SHP77 (cell line): ENCODE results near the gene SLCO4A1.

Experiments
- DNase-seq, 2 experiments: peaks; one replicate each; lab custom pipeline; 2025; lab: John Stamatoyannopoulos, UW

SLCO4A1 gene

DNA sequence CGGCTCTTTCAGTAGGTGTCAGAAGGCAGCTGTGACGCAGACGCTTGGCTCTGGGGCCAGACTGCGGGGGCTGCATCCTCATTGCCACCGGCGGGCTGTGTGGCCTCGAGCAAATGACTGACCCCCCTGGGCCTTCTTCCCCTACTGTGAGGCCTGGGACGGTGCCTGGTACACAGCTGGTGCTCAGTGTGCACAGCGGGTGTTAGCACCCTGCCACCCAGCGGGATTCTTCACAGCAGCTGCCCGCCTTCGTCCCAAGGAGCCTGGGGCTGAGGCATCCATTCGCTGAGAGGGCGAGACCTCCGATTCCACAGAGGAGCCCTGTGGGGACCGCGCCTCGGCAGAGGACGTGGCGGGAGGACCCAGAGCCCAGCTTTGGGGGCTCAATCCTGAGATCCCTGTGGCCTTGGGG lies 10.6 kb downstream of the SLCO4A1 start:
- peak in 1 of 2 experiments; percentile 24 for DNase-seq

DNA sequence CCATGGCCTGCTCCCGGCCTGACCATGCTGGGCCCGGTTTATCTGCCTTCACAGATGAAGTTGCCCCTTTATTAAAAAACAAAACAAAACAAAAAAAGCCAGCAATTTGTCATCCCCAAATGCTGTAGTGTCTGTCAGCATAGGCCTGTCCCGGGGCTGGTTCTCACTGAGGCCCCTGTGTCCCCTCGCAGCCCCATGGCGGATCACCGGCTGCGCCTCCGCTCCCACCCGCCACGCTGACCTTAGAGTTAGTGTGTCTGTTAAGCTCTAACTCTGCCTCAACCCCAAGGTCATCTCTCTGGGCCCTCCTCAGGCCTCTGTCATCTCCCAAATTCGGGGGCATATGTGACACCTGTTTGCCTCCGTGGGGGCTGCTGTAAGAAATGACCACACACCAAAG lies 11.1 kb downstream of the SLCO4A1 start:
- no peak for DNase-seq

DNA sequence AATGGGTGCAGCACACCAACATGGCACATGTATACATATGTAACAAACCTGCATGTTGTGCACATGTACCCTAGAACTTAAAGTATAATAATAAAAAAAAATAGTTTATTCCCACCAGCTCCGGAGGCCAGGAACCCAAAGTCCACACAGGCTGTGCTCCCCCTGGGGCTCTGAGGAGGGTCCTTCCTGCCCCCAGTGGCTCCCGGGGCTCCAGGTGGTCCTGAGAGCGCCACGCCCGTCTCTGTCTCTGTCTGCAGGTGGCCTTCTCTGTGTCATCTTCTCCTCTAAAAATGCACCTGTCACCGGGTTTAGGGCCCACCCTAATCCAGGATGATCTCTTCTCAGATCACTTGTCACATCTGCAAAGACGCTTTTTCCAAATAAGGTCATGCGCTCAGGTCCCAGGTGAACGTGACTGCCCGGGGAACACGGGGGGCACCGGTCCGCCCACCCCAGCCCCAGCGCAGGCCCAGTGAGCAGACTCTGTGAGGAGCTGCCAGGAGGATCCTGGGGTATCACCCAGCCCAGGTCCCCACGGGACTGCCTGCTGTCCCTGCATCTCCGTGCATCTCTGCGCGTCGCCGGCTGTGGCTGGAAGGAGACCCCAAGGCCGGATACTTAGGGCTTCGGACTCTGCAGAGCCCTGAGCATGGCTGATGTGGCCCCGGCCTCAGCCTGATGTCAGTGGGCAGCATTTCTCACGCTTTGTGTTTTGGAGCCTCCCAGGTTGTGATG lies 11.8 kb downstream of the SLCO4A1 start:
- DNase-seq: no peak

DNA sequence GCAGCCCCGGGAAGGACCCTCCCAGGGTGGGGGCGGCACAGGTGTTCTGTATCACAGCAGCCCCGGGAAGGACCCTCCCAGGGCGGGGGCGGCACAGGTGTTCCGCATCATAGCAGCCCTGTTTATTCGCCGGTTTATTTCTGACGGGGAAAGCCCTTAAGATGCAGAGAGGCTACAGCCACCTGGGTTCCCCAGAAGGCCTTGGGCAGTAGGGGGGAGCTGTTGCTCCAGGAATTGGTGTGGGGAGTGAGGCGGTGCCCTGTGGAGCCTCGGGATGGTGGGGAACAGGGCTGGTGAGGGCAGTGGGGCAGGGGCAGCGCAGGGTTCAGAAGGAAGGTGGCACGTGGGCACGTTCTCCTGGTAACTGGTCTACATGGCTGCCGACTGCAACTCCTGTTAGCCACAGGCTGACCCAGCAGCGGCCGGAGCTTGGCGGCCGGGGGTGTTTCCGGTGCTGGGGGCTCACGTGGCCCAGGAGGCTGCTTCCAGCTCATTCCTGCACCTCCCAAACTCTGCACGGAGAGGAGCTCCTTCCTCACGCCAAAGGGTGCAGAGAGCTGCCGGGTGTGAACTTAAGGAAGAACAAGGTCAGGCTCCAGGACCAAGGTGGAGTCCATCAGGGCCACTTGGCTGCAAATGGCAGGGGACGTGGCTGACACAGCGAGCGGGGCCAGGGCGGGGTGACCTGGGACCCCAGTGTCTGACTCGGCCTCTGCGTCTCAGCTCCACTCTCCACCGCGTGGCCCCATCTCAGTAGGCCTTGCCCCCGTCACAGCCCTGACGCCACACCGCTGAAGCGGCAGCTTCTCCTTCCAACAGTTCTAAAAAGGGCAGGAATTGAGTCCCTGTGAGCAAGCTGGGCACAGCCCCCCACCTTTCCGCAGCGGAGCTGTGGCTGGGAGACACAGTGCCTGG lies 13.2 kb downstream of the SLCO4A1 start:
- DNase-seq: no peak

DNA sequence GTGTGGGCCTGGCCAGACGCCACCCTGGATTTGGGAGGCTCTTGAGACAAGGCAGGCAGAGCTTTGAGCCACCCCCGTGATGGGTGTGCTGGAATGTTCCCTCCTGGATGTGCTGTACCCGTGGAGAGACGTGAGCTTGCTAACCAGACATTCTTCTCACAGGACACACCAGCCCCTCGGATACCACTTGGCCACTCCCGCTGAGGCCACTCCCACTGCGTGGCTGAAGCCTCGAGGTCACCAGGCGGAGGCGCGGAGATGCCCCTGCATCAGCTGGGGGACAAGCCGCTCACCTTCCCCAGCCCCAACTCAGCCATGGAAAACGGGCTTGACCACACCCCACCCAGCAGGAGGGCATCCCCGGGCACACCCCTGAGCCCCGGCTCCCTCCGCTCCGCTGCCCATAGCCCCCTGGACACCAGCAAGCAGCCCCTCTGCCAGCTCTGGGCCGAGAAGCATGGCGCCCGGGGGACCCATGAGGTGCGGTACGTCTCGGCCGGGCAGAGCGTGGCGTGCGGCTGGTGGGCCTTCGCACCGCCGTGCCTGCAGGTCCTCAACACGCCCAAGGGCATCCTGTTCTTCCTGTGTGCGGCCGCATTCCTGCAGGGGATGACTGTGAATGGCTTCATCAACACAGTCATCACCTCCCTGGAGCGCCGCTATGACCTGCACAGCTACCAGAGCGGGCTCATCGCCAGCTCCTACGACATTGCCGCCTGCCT lies 14.1 kb downstream of the SLCO4A1 start:
- no peak for DNase-seq

DNA sequence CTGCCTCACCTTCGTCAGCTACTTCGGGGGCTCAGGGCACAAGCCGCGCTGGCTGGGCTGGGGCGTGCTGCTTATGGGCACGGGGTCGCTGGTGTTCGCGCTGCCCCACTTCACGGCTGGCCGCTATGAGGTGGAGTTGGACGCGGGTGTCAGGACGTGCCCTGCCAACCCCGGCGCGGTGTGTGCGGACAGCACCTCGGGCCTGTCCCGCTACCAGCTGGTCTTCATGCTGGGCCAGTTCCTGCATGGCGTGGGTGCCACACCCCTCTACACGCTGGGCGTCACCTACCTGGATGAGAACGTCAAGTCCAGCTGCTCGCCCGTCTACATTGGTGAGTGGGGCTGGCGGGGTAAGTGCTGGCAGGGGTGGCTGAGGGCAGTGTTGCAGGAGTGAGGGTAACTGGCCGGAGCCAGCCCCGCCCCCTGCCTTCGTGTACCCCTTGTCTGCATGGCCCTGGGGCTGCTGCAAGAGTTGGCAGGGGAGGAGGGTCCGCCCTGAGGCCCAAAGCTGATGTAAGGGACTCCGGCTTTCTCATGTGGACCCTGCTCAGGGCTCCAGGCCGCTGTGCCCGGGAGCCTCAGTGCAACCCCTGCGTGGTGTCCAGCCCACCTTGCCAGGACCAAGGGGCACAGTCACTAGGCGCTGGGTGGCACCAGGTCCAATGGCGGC lies 14.8 kb downstream of the SLCO4A1 start:
- no peak for DNase-seq

DNA sequence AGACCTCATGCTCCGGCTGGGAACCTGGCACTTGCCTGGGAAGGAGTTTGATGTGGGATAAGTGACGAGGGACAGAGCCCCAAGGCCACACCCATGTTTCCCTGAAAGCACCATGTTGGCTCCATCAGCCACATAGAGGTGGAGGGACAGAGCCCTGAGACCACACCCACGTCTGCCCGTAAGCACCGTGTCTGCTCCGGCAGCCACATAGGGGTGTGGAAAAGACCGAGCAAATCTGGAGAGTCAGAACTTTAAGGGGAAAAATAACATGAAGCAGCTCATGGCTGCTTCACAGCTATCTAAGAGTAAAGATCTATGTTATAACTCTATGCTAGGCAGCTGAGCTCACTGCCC lies 15.3 kb downstream of the SLCO4A1 start:
- DNase-seq: no peak

DNA sequence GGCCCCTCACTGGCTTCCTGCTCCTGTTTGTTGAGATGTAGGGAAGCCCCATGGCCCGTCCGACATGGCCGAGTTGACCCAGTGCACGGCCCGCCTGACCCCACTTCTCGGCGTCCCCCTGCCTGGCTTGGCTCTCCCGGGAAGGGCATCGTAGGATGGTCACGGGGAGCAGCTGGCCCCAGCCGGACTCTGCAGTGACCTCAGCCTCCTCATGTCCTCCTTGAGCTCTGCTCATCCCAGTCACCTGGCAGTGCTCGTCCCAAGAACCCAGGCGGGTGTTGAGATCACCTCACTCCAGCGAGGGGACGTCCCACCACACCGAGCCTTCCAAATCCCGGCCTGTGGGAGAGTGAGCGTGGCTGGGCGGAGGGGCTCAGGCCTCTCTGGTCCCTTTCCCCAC lies 15.7 kb downstream of the SLCO4A1 start:
- DNase-seq: no peak

DNA sequence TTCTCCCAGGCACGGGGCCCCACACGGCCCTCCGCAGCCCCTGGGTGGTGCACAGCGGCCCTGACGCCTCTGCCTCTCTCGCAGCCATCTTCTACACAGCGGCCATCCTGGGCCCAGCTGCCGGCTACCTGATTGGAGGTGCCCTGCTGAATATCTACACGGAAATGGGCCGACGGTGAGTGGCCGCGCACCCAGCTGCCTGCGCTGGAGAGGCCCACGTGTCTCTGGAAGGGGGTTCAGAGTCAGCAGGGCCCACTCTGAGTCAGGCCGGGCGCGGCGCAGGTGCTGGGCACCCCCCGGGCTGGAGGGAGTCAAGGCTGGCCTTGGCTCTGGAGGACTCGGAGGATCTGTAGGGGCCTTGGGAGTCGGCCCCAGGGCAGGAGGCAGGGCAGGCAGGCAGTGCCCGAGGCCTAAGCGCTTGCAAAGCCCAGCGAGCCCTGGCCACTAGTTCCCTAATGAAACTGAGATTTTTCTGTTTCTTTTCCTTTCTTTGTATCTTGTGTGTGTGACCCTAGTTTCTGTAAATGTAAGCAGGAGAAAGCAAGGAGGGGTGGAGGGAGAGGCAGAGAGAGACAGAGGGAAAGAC lies 16.4 kb downstream of the SLCO4A1 start:
- no peak for DNase-seq

DNA sequence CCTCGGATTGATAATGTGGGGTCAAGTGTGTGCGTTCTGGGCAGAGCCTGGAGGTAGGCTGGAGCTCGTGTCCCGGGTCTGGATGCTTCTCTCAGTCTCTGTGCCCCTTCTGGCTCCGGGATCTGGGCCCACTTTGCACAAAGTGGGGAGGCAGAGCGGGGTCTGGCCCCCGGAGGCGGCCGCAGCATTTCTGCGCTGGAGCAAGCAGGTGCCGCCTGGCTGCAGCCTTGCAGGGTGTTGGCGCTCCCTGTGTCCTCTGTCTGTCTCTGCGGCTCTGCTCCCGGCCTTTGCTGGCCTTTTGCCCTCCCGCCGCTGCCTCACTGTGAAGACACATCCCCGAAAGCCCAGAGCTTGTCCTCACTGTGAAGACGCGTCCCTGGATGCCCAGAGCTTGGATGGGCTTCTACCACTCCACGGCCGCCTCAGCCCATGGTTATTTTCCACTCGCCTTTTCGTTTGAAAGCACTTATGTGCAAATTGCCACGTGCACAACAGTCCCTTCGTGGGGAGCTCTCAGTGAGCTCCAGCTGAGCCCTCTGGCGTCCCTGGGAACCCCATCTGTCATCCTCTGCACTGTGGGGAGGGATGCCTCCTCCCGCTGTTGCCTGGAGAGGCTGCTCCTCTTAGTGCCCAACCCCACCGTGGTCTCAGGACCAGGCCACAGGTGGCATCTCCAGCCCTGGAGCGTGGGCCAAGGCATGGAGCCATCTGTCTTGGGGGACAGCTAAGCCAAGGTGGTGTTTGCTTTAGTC lies 17.4 kb downstream of the SLCO4A1 start:
- DNase-seq: no peak

DNA sequence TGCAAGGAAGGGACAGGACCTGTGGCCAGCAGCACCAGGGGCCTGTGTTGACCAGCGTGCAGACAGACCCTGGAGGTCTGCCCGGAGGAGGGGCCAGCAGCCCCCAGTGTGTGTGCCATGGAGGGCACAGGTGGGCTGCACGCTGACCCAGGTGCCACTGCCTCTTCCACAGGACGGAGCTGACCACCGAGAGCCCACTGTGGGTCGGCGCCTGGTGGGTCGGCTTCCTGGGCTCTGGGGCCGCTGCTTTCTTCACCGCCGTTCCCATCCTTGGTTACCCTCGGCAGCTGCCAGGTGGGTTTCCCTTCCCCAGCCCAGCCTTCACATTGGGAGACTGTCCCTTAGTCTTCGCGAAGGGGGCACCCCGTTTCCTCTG lies 17.9 kb downstream of the SLCO4A1 start:
- DNase-seq: no peak

DNA sequence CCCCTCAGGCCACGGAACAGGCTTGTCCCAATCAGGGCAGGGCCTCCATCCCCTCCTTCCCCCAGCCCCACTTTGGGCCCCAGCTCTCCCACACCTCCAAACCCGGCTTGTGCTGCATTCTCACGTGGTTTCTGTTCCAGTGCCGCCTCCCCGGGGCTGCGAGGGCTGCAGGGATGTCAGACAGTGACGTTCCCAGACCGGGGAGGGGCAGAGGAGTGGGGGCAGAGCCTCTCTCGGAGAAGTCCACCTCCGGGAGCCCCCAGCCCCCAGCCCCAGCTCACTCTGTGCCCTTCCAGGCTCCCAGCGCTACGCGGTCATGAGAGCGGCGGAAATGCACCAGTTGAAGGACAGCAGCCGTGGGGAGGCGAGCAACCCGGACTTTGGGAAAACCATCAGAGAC lies 18.5 kb downstream of the SLCO4A1 start:
- DNase-seq: no peak

DNA sequence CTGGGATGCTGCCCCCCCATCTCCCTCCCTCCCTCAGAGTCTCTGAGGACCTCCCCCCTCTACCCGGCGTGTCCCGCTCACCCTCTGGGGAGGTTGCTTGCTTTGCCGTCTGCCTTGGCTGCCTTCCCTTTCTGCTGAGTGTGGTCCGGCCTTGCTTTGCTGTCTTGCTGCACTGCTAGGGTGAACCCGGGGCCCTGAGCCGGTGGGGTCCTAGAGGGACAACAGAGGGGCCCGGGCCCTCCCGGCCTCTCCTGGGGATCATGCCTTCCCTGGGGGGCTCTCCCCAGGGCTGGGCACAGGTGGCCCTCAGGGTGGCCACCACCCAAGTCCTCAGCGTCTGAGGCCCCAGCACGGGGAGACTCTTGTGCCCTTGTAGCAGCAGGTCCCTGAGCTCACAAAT lies 19.3 kb downstream of the SLCO4A1 start:
- no peak for DNase-seq

DNA sequence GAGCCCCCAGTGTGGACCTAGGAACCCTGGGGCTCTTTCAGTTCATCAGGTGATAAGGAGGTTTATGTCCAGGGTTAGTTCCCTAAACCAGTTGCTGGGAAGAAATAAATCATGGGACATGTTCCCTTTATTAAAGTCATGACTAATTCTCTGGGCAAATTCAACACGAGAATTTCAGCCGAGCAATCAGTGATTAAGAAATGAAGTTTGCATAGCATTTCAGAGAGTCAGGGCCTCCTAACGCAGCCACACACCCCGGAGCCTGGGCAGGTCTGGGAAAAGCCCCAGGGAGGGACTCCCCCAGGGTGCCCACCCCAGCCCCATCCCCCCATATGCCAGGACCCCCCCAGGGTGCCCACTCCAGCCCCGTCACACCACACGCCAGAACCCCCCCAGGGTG lies 20.1 kb downstream of the SLCO4A1 start:
- no peak for DNase-seq

DNA sequence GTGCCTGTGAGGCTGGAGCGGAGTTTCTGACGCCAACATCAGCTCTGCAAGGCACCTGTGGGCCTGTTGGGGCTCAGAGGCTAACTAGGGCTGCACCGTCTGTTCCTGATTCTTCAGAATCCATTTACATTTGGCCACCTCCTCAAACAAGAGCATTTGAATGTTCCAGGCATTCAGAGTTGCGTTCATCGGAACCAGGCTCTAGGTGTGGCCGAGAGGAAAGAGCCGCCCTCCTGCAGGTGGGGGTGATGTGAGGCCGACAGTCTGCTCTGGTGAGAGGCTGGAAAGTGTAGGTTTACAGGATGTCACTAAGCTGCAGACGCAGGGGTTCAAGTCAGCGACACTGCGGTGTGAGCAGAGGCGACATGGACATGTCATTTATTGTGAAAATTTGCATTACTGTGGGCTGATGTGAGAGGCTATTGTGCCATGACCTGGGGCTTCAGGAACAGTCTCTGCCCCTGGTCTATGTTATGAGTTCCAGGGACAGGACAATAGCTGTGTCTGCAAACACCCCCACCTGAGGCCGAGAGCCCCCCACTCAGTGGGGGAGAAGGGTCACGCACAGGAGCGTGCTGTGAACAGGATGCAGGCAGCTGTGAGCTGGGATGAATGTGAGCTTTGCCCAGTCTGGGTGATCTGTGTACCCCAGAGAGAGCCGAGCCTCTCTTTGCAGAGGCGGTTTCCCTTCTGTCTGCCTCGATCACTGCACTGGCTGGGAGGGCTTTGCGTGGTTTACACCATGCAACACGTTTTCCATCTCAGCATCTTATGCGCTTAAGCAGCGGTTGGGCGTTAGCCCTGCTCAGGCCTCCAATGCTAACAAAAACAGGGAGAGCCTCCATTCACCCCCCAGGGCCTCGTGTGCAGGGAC lies 21.1 kb downstream of the SLCO4A1 start:
- no peak for DNase-seq

DNA sequence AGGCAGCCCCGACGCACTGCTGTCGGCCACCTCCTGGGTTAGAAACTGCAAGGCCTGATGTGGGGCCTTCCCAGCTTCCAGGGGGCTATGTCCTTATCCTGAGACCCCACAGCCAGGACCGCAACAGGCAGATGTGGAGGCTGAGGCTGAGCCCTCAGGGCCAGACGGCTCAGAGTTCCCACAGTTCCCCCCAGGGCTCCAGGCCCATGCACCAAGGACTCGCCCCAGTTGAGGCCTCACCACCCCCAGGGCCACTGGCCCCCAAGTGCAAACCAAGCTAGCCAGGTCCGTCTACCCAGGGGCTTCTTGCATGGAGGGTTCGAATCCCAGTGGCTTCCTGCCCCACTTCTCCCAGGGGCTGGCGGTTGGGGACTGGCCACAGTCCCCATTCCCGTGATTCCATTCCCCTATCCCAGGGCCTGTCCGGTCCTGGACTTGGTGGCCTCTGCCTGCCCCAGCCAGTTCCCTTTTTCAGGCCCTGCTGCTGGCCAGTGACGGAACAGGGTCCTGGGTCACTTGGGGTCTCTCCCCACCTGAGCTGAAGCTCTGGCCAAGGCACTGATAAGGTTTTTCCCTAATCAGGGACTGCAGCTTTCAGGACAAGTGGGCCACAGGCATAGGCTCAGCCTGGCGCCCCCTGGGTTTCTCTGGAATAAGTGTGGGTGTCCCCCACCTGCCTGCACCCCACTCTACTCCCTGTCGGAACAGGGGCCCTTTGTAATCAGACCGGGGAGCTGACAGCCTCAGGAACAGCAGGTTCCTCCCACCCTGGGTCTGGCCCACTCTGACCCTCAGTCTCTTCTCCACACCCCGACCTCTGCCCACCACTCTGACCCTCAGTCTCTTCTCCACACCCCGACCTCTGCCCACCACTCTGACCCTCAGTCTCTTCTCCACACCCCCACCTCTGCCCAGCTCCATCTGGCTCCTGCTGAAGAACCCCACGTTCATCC lies 22.0 kb downstream of the SLCO4A1 start:
- no peak for DNase-seq

DNA sequence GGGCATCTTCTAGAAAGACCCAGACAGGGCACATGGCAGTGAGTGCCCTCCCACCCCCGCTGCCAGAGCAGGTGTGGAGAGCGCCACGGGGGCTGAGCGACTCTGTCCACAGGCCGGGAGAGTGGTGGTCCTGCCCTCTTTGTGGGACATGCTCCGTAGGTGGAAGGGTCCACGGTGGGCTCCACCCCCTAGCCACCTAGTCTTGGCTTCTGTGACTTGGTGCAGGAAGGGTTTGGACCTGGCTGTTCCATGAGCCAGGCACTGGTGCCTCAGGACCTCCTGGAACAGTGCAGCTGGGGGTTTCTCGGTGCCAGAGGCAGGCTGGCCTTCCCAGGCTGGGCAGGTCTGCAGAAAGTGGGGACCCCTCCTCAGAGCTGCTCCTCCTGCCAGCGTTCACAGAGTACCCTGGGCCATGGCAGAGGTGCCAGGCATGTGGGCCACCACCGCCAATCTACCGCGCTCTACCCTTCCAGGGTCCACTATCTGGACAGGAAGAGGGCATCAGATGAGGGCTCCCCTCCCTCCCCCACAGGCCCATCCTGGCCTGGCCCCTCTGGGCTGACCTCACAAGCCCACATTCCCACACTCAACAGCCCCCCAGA lies 23.0 kb downstream of the SLCO4A1 start:
- DNase-seq: no peak
